ENCODE measurements around the gene IQSEC1. TPM values are rescaled to one million over a fixed set of nuclear protein-coding genes. Genes with fewer than 3 reads are reported as not detected.

IQSEC1 gene
- total and polyA plus RNA-seq, 2 of the 8 experiments (the other 6 are each of a cell fraction or from before 2014, with no cell fraction given): 6.8 to 28.8 TPM

- Histone ChIP-seq H2BK12ac (ENCODE audit: low read depth, low read length) (no peak overlapping the region), H3K56ac (replicated peaks; ENCODE audit: insufficient read length, low read depth, low read length) (no peak overlapping the region), H3K4me2 (ENCODE audit: insufficient read depth in 1 of 2, low read depth in 2 of 2, low read length in 2 of 2) (no peak overlapping the region), H3K23me2 (ENCODE audit: low read depth, low read length) (no peaks in the 10 kb centered on the region), H4K20me1 (replicated peaks in 1 of 2; ENCODE audit: control insufficient read depth in 1 of 2, insufficient read depth in 2 of 2, low read length in 2 of 2) (no peaks in the 10 kb centered on the region), H4K91ac (replicated peaks; ENCODE audit: insufficient read length, low read length) (no peak overlapping the region), H3K4ac (replicated peaks; ENCODE audit: insufficient read length, low read depth, low read length) (no peak overlapping the region), H4K5ac (ENCODE audit: insufficient read length, low read depth, low read length) (no peak overlapping the region), H3K9ac (replicated peaks in 1 of 4; ENCODE audit: extremely low read depth in 1 of 4, low read depth in 3 of 4, low read length in 3 of 4) (no peak overlapping the region), H2AK5ac (ENCODE audit: low read depth, low read length) (no peak overlapping the region), H3K14ac (ENCODE audit: insufficient read length) (no peak overlapping the region), H2BK120ac (replicated peaks; ENCODE audit: low read depth, low read length) (no peak overlapping the region), H3K27me3 (replicated peaks in 1 of 4; ENCODE audit: control insufficient read depth in 3 of 4, extremely low read depth in 1 of 4, insufficient read depth in 3 of 4, low read length in 3 of 4) (0 out of 7 replicates have a peak, but pooled peaks cover 0 to 2% (median 0%) of the 10 kb centered on the region in 4 experiments), H3K23ac (ENCODE audit: insufficient read length) (no peak overlapping the region), H3K79me2 (ENCODE audit: control insufficient read depth in 1 of 2, insufficient read depth in 2 of 2, low read length in 2 of 2) (no peaks in the 10 kb centered on the region), H3K18ac (ENCODE audit: extremely low read depth, low read length) (no peak overlapping the region), H3K79me1 (ENCODE audit: low read depth, low read length) (no peaks in the 10 kb centered on the region; the same call in 1 of the 2 replicates), H3K4me3 (ENCODE audit: extremely low read depth in 1 of 4, insufficient read depth in 2 of 4, low read depth in 3 of 4, low read length in 4 of 4) (no peak overlapping the region), H2BK5ac (ENCODE audit: low read depth, low read length) (no peak overlapping the region), H2AFZ (ENCODE audit: low read length) (no peak overlapping the region), H3K27ac (ENCODE audit: low read depth, low read length) (no peak overlapping the region), H2BK15ac (ENCODE audit: low read length) (no peak overlapping the region), H2BK20ac (ENCODE audit: low read length) (no peak overlapping the region), H3K4me1 (replicated peaks in 1 of 4; ENCODE audit: control insufficient read depth in 3 of 4, insufficient read depth in 4 of 4, low read length in 3 of 4) (peaks cover 0 to 6% (median 2%) of the 10 kb centered on the region in 4 experiments; a peak in 4 of 7 replicates), H3K36me3 (ENCODE audit: control insufficient read depth in 2 of 4, insufficient read depth in 4 of 4, low read length in 3 of 4) (no peaks in the 10 kb centered on the region), H4K8ac (ENCODE audit: extremely low read depth, insufficient read depth, low read length) (no peak overlapping the region), H3K9me3 (ENCODE audit: insufficient read depth in 2 of 2, low read depth in 1 of 2, low read length in 1 of 2) (no peaks in the 10 kb centered on the region)
- DNase-seq (ENCODE audit: low read depth in 1 of 2, low spot score in 2 of 2) (no peak), FAIRE-seq (no peak)
- CTCF ChIA-PET (ENCODE audit: partially characterized antibody): interaction anchor here (1.0 to 2.6 kb wide), 3 partner anchors 9 to 42 kb away, joined by 3 to 8 read pairs (median 4); no protein-coding TSS in a partner anchor
- POLR2A ChIA-PET (ENCODE audit: partially characterized antibody): no interaction called here
- 98% methylated on average over 3 of the region's 3 CpGs; no CpG with 5 or more reads in 1 of the 2 experiments for WGBS, 2 experiments (ENCODE audit: extremely low coverage in 1 of 2, insufficient coverage in 1 of 2, insufficient read length in 1 of 2, insufficient replicate concordance in 2 of 2, low coverage in 1 of 2, low lambda C conversion rate in 2 of 2, missing lambda C conversion rate in 1 of 2)
- TF ChIP-seq GTF2F1 (IDR thresholded peaks at IDR 0.05; ENCODE audit: borderline replicate concordance, low read depth, low read length) (no peak), GABPA (IDR thresholded peaks at IDR 0.05; ENCODE audit: borderline replicate concordance, insufficient read depth, low read length) (no peak), SIN3A (conservative IDR thresholded peaks at IDR 0.05 in 1 of 2, IDR thresholded peaks at IDR 0.05 in 1 of 2; ENCODE audit: low read depth in 1 of 2, low read length in 2 of 2) (no peak), SP4 (IDR thresholded peaks at IDR 0.05; ENCODE audit: low read length) (no peak), TCF12 (IDR thresholded peaks at IDR 0.05; ENCODE audit: low read depth, low read length) (no peak), CBX5 (IDR thresholded peaks at IDR 0.05; ENCODE audit: low read depth, low read length) (no peak), TBP (IDR thresholded peaks at IDR 0.05; ENCODE audit: low read depth, low read length) (no peak), CTBP2 (IDR thresholded peaks at IDR 0.05; ENCODE audit: borderline replicate concordance, insufficient read depth, insufficient read length, low read length) (no peak), SIX5 (IDR thresholded peaks at IDR 0.05; ENCODE audit: low read depth, low read length) (no peak), BACH1 (IDR thresholded peaks at IDR 0.05; ENCODE audit: low read length) (no peak), TAF7 (optimal IDR thresholded peaks at IDR 0.05; ENCODE audit: borderline replicate concordance, low read depth, low read length) (no peak), CTCF (IDR thresholded peaks at IDR 0.05; ENCODE audit: control extremely low read depth in 1 of 3, insufficient read depth in 1 of 3, low read depth in 1 of 3, low read length in 3 of 3) (no peak)
Observed at GRCh38 chr3:13050446-13050845, 22.8 kb downstream of the IQSEC1 start.
